ENCODE data around the gene CROCC2.

DNA sequence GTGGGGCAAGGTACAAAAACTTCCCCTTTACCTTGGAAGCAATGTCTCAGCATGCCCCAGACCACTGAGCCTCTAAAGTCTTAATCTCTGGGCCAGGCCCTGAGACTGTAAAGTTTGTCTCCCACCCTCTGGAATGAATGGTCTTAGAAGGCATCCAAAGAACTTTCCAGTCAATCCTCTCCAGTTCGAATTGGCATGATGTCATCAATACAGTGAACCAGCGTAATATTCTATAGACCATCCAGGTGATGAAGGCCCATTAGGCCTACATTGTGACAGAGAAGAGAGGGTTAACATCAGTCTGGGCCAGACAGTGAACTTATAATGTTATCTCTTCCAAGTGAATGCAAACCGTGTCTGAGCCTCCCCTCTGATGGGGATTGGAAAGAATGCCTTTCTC, 21.4 kb upstream of the CROCC2 start:
- TF ChIP-seq, protein P1, sequence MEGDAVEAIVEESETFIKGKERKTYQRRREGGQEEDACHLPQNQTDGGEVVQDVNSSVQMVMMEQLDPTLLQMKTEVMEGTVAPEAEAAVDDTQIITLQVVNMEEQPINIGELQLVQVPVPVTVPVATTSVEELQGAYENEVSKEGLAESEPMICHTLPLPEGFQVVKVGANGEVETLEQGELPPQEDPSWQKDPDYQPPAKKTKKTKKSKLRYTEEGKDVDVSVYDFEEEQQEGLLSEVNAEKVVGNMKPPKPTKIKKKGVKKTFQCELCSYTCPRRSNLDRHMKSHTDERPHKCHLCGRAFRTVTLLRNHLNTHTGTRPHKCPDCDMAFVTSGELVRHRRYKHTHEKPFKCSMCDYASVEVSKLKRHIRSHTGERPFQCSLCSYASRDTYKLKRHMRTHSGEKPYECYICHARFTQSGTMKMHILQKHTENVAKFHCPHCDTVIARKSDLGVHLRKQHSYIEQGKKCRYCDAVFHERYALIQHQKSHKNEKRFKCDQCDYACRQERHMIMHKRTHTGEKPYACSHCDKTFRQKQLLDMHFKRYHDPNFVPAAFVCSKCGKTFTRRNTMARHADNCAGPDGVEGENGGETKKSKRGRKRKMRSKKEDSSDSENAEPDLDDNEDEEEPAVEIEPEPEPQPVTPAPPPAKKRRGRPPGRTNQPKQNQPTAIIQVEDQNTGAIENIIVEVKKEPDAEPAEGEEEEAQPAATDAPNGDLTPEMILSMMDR (IDR thresholded peaks at IDR 0.05) = no peak
- no peak for TF ChIP-seq EP300 (IDR thresholded peaks at IDR 0.05)
- no peak for TF ChIP-seq POLR2A (IDR thresholded peaks at IDR 0.05)
- TF ChIP-seq POLR2AphosphoS5 (IDR thresholded peaks at IDR 0.05) = no peak

All from sigmoid colon (tissue), 4 donors.